ENCODE results near the gene FAM98A.

DNA sequence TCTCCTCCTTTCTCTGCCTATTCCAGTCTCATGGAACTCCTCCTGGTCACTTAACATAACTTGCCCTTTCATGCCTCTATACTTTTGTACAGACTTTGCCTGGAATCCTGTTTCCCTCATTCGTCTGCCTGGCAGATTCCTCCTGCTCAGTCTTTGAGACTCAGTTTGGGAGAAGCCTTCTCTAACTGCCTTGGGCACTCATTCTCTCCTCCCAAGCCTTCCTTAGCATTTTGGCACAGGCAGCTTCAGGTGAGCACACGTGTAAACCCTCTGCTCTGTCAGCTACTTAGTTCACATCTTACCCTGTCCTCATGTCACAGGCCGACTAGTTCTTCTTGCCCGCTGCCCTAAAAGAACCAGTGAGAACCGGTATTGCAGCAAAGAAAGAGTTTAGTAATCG is 6.0 kb upstream of the FAM98A start:
- TF ChIP-seq CTCF (IDR thresholded peaks at IDR 0.05) (no peak), E2F4 (CRISPR knock-in tag; IDR thresholded peaks at IDR 0.05; ENCODE audit: borderline replicate concordance, low read depth) (no peak), RORB (CRISPR knock-in tag; IDR thresholded peaks at IDR 0.05) (no peak), JUN (CRISPR knock-in tag; IDR thresholded peaks at IDR 0.05) (no peak), FOXJ3 (CRISPR knock-in tag; IDR thresholded peaks at IDR 0.05; ENCODE audit: borderline replicate concordance) (no peak), HMGXB4 (CRISPR knock-in tag; IDR thresholded peaks at IDR 0.05) (no peak), KAT7 (CRISPR knock-in tag; IDR thresholded peaks at IDR 0.05; ENCODE audit: borderline replicate concordance) (no peak), SP1 (CRISPR knock-in tag; conservative IDR thresholded peaks at IDR 0.05) (no peak), ELF4 (CRISPR knock-in tag; IDR thresholded peaks at IDR 0.05; ENCODE audit: low read depth) (no peak), GABPB1 (CRISPR knock-in tag; IDR thresholded peaks at IDR 0.05) (no peak), ATF1 (CRISPR knock-in tag; IDR thresholded peaks at IDR 0.05) (no peak)
- TF ChIP-seq, protein P1, sequence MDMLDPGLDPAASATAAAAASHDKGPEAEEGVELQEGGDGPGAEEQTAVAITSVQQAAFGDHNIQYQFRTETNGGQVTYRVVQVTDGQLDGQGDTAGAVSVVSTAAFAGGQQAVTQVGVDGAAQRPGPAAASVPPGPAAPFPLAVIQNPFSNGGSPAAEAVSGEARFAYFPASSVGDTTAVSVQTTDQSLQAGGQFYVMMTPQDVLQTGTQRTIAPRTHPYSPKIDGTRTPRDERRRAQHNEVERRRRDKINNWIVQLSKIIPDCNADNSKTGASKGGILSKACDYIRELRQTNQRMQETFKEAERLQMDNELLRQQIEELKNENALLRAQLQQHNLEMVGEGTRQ (CRISPR knock-in tag; IDR thresholded peaks at IDR 0.05): no peak
- TF ChIP-seq, protein P2, sequence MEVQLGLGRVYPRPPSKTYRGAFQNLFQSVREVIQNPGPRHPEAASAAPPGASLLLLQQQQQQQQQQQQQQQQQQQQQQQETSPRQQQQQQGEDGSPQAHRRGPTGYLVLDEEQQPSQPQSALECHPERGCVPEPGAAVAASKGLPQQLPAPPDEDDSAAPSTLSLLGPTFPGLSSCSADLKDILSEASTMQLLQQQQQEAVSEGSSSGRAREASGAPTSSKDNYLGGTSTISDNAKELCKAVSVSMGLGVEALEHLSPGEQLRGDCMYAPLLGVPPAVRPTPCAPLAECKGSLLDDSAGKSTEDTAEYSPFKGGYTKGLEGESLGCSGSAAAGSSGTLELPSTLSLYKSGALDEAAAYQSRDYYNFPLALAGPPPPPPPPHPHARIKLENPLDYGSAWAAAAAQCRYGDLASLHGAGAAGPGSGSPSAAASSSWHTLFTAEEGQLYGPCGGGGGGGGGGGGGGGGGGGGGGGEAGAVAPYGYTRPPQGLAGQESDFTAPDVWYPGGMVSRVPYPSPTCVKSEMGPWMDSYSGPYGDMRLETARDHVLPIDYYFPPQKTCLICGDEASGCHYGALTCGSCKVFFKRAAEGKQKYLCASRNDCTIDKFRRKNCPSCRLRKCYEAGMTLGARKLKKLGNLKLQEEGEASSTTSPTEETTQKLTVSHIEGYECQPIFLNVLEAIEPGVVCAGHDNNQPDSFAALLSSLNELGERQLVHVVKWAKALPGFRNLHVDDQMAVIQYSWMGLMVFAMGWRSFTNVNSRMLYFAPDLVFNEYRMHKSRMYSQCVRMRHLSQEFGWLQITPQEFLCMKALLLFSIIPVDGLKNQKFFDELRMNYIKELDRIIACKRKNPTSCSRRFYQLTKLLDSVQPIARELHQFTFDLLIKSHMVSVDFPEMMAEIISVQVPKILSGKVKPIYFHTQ (CRISPR knock-in tag; IDR thresholded peaks at IDR 0.05): no peak
- TF ChIP-seq, protein P3, sequence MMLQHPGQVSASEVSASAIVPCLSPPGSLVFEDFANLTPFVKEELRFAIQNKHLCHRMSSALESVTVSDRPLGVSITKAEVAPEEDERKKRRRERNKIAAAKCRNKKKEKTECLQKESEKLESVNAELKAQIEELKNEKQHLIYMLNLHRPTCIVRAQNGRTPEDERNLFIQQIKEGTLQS (CRISPR knock-in tag; conservative IDR thresholded peaks at IDR 0.05): no peak

Data from WTC11 (cell line).